Spleen (tissue), 11 donors: ENCODE results near the gene PTPN4. TPM values are rescaled to one million over a fixed set of nuclear protein-coding genes. Genes with fewer than 3 reads are reported as not detected.

ENCODE experiments used
- DNase-seq: peaks from one replicate; pipeline ENCODE4 v3.0.0-alpha.2; 2020
- H3K27ac ChIP-seq, 8 donors: fragments of 200-600 bp; sonication (generic) in 7 of 8; 1 replicate in 4 of 8; 2 replicates in 4 of 8; pipeline versions ENCODE4 v1.5.0 to v1.8.0; 2016 to 2021; ENCODE audit warnings: inconsistent platforms in 4 of 8, mild to moderate bottlenecking in 4 of 8, moderate library complexity in 1 of 8
- H3K27me3 ChIP-seq, 7 donors: fragments of 200-600 bp; sonication (generic) in 6 of 7; replicated peaks in 1 of 7; 1 replicate in 4 of 7; 2 replicates in 3 of 7; pipeline versions ENCODE4 v1.5.0 to v1.8.0; 2016 to 2021; ENCODE audit warnings: inconsistent platforms in 3 of 7, mild to moderate bottlenecking in 1 of 7
- H3K36me3 ChIP-seq, 6 donors: fragments of 200-600 bp; sonication (generic) in 5 of 6; 1 replicate in 4 of 6; 2 replicates in 2 of 6; pipeline versions ENCODE4 v1.5.0 to v1.8.0; 2016 to 2021; ENCODE audit warnings: inconsistent platforms in 2 of 6
- H3K4me1 ChIP-seq, 6 donors: fragments of 200-600 bp; sonication (generic) in 5 of 6; 1 replicate in 3 of 6; 2 replicates in 3 of 6; pipeline versions ENCODE4 v1.5.0 to v1.8.0; 2016 to 2021; ENCODE audit warnings: inconsistent platforms in 3 of 6
- H3K4me3 ChIP-seq, 8 donors: fragments of 200-600 bp; sonication (generic) in 7 of 8; 1 replicate in 4 of 8; 2 replicates in 4 of 8; pipeline versions ENCODE4 v1.5.0 to v1.8.0; 2016 to 2021; ENCODE audit warnings: inconsistent platforms in 4 of 8, mild to moderate bottlenecking in 4 of 8, moderate library complexity in 2 of 8
- H3K9me3 ChIP-seq, 8 donors: fragments of 200-600 bp; sonication (generic) in 7 of 8; 1 replicate in 4 of 8; 2 replicates in 4 of 8; pipeline versions ENCODE4 v1.5.0 to v1.8.0; 2016 to 2021; ENCODE audit warnings: inconsistent platforms in 4 of 8
- CTCF ChIP-seq, 11 experiments: fragments of 200-600 bp in 7 of 11; fragments of 450-650 bp in 4 of 11; sonication (generic) in 4 of 11; IDR thresholded peaks in 8 of 11; conservative IDR thresholded peaks in 3 of 11; 1 replicate in 7 of 11; 2 replicates in 4 of 11; pipeline versions ENCODE4 v1.4.0 to v1.8.0; 2016 to 2021; ENCODE audit warnings: antibody characterized with exemption in 11 of 11, inconsistent platforms in 4 of 11, mild to moderate bottlenecking in 1 of 11
- POLR2A ChIP-seq, 3 donors: fragments of 450-650 bp; IDR thresholded peaks; one replicate each; pipeline ENCODE4 v1.5.1; 2017; ENCODE audit warnings: antibody characterized with exemption in 3 of 3, mild to moderate bottlenecking in 1 of 3
- POLR2AphosphoS5 ChIP-seq, 3 donors: sonication (generic); formaldehyde crosslinking; IDR thresholded peaks; one replicate each; pipeline ENCODE4 v1.5.1; 2017; ENCODE audit warnings: antibody characterized with exemption in 3 of 3
- WGBS, 5 donors: extraction: QIAGEN DNeasy Blood & Tissue Kit in 3 of 5; methylation state at CpG; one replicate each; pipeline versions ENCODE4 v1.1.5 to v1.1.7; 2013 to 2018; 5-methylcytosine and 5-hydroxymethylcytosine counted together
- intact Hi-C: fragments of 100-400 bp; cut with DNase I; formaldehyde crosslinking; loops from one replicate; pipeline ENCODE4 v1.15.0; 2023; ENCODE audit warnings: low total_unique reads
- polyA plus RNA-seq, 3 donors: library from polyadenylated mRNA; stranded (reverse); fragments of 200-250 nt; gene quantifications; one replicate each; pipeline ENCODE4 v1.2.1, GENCODE V29; 2013
- total RNA-seq, 7 donors: library from RNA; depleted of rRNA in 3 of 7; stranded (reverse); fragments of >200 nt in 3 of 7; fragmentation: NEBNext Ultra II Directional in 4 of 7; extraction: Animal tissue kit (Norgen Biotek cat#: 25700) in 4 of 7; gene quantifications; one replicate each; pipeline versions ENCODE4 v1.1.0 to v1.2.1, GENCODE V29; 2016 to 2021
- donor health status: healthy with polysubstance abuse.
- donor health status: DM: no; HTN: no; CAD: no; lungs with moderate emphysema.
- donor health status: DM: no; HTN: no; CAD: no.
- donor health status: Bipolar disorder and iron deficiency.
- donor health status: healthy.
- donor health status: DM: no; HTN: no; CAD: no.
- donor health status: DM: yes; HTN: yes; CAD: no.

The PTPN4 gene
- total and polyA plus RNA-seq, 10 donors: 2.4 to 50.9 (median 37.1) TPM

- H3K36me3 ChIP-seq: no peaks in the 10 kb centered on the region
- TF ChIP-seq POLR2AphosphoS5 (IDR thresholded peaks at IDR 0.05): no peak
- TF ChIP-seq CTCF (IDR thresholded peaks at IDR 0.05 in 8 of 11, conservative IDR thresholded peaks at IDR 0.05 in 3 of 11): no peak
- no peak for TF ChIP-seq POLR2A (IDR thresholded peaks at IDR 0.05)
- intact Hi-C loops: no loop called here
- no peak overlapping the region for H3K4me3 ChIP-seq
- H3K4me1 ChIP-seq: no peaks in the 10 kb centered on the region
- no peak for DNase-seq
- no peaks in the 10 kb centered on the region for H3K27me3 ChIP-seq
- 81 to 96% (median 93%) methylated on average over 1 of the region's 1 CpG for WGBS, 5 donors
- no peak overlapping the region for H3K27ac ChIP-seq
- no peaks in the 10 kb centered on the region for H3K9me3 ChIP-seq
These were observed 32.2 kb upstream of the PTPN4 start for GRCh38 chr2:119727493-119727892.

GRCh38 chr2:119728421-119728820, 31.3 kb upstream of the PTPN4 start:
- TF ChIP-seq CTCF (IDR thresholded peaks at IDR 0.05 in 8 of 11, conservative IDR thresholded peaks at IDR 0.05 in 3 of 11): no peak
- no peak for TF ChIP-seq POLR2AphosphoS5 (IDR thresholded peaks at IDR 0.05)
- TF ChIP-seq POLR2A (IDR thresholded peaks at IDR 0.05): no peak

GRCh38 chr2:119730671-119731177, 29.0 kb upstream of the PTPN4 start:
- TF ChIP-seq POLR2AphosphoS5 (IDR thresholded peaks at IDR 0.05): no peak
- no peak for TF ChIP-seq CTCF (IDR thresholded peaks at IDR 0.05 in 8 of 11, conservative IDR thresholded peaks at IDR 0.05 in 3 of 11)
- TF ChIP-seq POLR2A (IDR thresholded peaks at IDR 0.05): no peak
- H3K9me3 ChIP-seq: no peaks in the 10 kb centered on the region
- 73 to 81% (median 76%) methylated on average over 8 of the region's 8 CpGs for WGBS, 5 donors
- H3K27ac ChIP-seq: no peak overlapping the region
- intact Hi-C loops: no loop called here
- no peaks in the 10 kb centered on the region for H3K27me3 ChIP-seq
- no peak for DNase-seq
- H3K4me1 ChIP-seq: no peaks in the 10 kb centered on the region
- no peaks in the 10 kb centered on the region for H3K36me3 ChIP-seq
- H3K4me3 ChIP-seq: no peak overlapping the region

More at GRCh38 chr2:119728421-119728820, 31.3 kb upstream of the PTPN4 start:
- Histone ChIP-seq H3K27ac (no peak overlapping the region), H3K4me3 (no peak overlapping the region), H3K9me3 (no peaks in the 10 kb centered on the region), H3K27me3 (no peaks in the 10 kb centered on the region), H3K36me3 (no peaks in the 10 kb centered on the region), H3K4me1 (no peaks in the 10 kb centered on the region)
- intact Hi-C loops: no loop called here
- no peak for DNase-seq

GRCh38 chr2:119731983-119732382, 27.7 kb upstream of the PTPN4 start:
- H3K4me1 ChIP-seq: no peaks in the 10 kb centered on the region
- no peak overlapping the region for H3K4me3 ChIP-seq
- 36 to 55% (median 49%) methylated on average over 11 of the region's 11 CpGs for WGBS, 5 donors
- no peak for TF ChIP-seq POLR2AphosphoS5 (IDR thresholded peaks at IDR 0.05)
- no peak for TF ChIP-seq POLR2A (IDR thresholded peaks at IDR 0.05)
- no peak for TF ChIP-seq CTCF (IDR thresholded peaks at IDR 0.05 in 8 of 11, conservative IDR thresholded peaks at IDR 0.05 in 3 of 11)
- no peaks in the 10 kb centered on the region for H3K27me3 ChIP-seq
- no peaks in the 10 kb centered on the region for H3K36me3 ChIP-seq
- DNase-seq: no peak
- no peak overlapping the region for H3K27ac ChIP-seq
- no peaks in the 10 kb centered on the region for H3K9me3 ChIP-seq
- intact Hi-C loops: no loop called here
